ENCODE data around the gene GTPBP1. TPM values are rescaled to one million over a fixed set of nuclear protein-coding genes. Genes with fewer than 3 reads are reported as not detected.

GTPBP1 gene
- total and polyA plus RNA-seq, 2 of the 13 experiments (the other 11 are each of a cell fraction or from before 2014, with no cell fraction given), result 22.3 to 27.0 TPM

DNA sequence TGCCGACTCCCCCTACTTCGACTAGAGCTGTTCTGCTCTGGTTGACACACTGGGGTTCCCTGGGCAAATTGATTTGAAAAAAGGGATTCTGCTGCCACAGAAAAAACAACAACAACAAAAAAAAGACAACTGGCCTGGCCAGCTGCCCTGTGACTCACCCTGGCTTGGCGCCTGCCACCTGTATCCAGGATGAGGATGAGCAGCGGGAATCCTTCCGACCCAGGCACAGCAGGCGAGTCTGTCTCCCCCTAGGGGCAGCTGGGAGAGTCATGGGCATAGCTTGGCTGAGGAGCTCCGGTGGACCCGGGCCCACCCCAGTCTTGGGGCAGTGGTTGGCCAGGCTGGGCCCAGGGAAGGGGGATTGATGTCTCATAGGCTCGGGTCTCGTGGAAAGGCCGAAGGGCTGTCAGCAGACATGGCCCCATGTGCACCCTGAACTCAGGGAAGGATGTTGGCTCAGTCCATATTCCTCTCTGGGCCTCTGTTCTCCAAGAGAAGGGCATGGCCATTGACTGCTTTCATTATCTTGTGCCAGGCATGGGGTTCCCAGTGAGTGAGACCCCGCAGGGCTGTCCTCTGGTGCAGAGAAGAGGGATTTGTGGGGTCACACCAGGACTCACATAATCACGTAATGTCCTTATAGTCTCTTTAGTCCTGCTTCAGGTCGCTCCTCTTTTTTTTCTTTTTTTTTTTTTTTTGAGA lies 60.5 kb downstream of the GTPBP1 start (continued):
- TF ChIP-seq, protein P1, sequence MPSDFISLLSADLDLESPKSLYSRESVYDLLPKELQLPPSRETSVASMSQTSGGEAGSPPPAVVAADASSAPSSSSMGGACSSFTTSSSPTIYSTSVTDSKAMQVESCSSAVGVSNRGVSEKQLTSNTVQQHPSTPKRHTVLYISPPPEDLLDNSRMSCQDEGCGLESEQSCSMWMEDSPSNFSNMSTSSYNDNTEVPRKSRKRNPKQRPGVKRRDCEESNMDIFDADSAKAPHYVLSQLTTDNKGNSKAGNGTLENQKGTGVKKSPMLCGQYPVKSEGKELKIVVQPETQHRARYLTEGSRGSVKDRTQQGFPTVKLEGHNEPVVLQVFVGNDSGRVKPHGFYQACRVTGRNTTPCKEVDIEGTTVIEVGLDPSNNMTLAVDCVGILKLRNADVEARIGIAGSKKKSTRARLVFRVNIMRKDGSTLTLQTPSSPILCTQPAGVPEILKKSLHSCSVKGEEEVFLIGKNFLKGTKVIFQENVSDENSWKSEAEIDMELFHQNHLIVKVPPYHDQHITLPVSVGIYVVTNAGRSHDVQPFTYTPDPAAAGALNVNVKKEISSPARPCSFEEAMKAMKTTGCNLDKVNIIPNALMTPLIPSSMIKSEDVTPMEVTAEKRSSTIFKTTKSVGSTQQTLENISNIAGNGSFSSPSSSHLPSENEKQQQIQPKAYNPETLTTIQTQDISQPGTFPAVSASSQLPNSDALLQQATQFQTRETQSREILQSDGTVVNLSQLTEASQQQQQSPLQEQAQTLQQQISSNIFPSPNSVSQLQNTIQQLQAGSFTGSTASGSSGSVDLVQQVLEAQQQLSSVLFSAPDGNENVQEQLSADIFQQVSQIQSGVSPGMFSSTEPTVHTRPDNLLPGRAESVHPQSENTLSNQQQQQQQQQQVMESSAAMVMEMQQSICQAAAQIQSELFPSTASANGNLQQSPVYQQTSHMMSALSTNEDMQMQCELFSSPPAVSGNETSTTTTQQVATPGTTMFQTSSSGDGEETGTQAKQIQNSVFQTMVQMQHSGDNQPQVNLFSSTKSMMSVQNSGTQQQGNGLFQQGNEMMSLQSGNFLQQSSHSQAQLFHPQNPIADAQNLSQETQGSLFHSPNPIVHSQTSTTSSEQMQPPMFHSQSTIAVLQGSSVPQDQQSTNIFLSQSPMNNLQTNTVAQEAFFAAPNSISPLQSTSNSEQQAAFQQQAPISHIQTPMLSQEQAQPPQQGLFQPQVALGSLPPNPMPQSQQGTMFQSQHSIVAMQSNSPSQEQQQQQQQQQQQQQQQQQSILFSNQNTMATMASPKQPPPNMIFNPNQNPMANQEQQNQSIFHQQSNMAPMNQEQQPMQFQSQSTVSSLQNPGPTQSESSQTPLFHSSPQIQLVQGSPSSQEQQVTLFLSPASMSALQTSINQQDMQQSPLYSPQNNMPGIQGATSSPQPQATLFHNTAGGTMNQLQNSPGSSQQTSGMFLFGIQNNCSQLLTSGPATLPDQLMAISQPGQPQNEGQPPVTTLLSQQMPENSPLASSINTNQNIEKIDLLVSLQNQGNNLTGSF (CRISPR knock-in tag; IDR thresholded peaks at IDR 0.05), result no peak
- TF ChIP-seq STAT5B (CRISPR knock-in tag; IDR thresholded peaks at IDR 0.05) (no peak), SKI (IDR thresholded peaks at IDR 0.05; ENCODE audit: partially characterized antibody) (no peak), ZNF761 (CRISPR knock-in tag; conservative IDR thresholded peaks at IDR 0.05) (no peak), ZKSCAN1 (IDR thresholded peaks at IDR 0.05; ENCODE audit: low read length) (no peak), ZNF17 (CRISPR knock-in tag; IDR thresholded peaks at IDR 0.05) (no peak), DR1 (CRISPR knock-in tag; IDR thresholded peaks at IDR 0.05) (no peak)
- TF ChIP-seq, protein P2, sequence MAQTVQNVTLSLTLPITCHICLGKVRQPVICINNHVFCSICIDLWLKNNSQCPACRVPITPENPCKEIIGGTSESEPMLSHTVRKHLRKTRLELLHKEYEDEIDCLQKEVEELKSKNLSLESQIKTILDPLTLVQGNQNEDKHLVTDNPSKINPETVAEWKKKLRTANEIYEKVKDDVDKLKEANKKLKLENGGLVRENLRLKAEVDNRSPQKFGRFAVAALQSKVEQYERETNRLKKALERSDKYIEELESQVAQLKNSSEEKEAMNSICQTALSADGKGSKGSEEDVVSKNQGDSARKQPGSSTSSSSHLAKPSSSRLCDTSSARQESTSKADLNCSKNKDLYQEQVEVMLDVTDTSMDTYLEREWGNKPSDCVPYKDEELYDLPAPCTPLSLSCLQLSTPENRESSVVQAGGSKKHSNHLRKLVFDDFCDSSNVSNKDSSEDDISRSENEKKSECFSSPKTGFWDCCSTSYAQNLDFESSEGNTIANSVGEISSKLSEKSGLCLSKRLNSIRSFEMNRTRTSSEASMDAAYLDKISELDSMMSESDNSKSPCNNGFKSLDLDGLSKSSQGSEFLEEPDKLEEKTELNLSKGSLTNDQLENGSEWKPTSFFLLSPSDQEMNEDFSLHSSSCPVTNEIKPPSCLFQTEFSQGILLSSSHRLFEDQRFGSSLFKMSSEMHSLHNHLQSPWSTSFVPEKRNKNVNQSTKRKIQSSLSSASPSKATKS (CRISPR knock-in tag; IDR thresholded peaks at IDR 0.05), result no peak
- TF ChIP-seq, protein P3, sequence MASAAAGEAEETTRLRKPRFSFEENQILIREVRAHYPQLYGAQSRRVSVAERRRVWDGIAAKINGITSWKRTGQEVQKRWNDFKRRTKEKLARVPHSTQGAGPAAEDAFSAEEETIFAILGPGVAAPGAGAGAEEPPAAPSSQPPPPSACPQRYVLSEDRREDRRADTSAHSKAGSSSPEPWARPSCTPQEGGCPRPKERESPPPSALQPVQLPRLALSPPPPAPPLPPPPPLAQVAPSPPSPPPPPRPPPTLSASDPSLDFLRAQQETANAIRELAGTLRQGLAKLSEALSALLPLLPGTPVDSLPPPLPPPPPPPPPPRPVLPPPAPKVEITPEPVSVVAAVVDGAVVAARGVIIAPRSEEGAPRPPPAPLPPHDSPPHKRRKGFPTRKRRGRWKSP (CRISPR knock-in tag; IDR thresholded peaks at IDR 0.05), result no peak
- TF ChIP-seq, protein P4, sequence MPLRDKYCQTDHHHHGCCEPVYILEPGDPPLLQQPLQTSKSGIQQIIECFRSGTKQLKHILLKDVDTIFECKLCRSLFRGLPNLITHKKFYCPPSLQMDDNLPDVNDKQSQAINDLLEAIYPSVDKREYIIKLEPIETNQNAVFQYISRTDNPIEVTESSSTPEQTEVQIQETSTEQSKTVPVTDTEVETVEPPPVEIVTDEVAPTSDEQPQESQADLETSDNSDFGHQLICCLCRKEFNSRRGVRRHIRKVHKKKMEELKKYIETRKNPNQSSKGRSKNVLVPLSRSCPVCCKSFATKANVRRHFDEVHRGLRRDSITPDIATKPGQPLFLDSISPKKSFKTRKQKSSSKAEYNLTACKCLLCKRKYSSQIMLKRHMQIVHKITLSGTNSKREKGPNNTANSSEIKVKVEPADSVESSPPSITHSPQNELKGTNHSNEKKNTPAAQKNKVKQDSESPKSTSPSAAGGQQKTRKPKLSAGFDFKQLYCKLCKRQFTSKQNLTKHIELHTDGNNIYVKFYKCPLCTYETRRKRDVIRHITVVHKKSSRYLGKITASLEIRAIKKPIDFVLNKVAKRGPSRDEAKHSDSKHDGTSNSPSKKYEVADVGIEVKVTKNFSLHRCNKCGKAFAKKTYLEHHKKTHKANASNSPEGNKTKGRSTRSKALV (CRISPR knock-in tag; IDR thresholded peaks at IDR 0.05), result no peak
- TF ChIP-seq, protein P5, sequence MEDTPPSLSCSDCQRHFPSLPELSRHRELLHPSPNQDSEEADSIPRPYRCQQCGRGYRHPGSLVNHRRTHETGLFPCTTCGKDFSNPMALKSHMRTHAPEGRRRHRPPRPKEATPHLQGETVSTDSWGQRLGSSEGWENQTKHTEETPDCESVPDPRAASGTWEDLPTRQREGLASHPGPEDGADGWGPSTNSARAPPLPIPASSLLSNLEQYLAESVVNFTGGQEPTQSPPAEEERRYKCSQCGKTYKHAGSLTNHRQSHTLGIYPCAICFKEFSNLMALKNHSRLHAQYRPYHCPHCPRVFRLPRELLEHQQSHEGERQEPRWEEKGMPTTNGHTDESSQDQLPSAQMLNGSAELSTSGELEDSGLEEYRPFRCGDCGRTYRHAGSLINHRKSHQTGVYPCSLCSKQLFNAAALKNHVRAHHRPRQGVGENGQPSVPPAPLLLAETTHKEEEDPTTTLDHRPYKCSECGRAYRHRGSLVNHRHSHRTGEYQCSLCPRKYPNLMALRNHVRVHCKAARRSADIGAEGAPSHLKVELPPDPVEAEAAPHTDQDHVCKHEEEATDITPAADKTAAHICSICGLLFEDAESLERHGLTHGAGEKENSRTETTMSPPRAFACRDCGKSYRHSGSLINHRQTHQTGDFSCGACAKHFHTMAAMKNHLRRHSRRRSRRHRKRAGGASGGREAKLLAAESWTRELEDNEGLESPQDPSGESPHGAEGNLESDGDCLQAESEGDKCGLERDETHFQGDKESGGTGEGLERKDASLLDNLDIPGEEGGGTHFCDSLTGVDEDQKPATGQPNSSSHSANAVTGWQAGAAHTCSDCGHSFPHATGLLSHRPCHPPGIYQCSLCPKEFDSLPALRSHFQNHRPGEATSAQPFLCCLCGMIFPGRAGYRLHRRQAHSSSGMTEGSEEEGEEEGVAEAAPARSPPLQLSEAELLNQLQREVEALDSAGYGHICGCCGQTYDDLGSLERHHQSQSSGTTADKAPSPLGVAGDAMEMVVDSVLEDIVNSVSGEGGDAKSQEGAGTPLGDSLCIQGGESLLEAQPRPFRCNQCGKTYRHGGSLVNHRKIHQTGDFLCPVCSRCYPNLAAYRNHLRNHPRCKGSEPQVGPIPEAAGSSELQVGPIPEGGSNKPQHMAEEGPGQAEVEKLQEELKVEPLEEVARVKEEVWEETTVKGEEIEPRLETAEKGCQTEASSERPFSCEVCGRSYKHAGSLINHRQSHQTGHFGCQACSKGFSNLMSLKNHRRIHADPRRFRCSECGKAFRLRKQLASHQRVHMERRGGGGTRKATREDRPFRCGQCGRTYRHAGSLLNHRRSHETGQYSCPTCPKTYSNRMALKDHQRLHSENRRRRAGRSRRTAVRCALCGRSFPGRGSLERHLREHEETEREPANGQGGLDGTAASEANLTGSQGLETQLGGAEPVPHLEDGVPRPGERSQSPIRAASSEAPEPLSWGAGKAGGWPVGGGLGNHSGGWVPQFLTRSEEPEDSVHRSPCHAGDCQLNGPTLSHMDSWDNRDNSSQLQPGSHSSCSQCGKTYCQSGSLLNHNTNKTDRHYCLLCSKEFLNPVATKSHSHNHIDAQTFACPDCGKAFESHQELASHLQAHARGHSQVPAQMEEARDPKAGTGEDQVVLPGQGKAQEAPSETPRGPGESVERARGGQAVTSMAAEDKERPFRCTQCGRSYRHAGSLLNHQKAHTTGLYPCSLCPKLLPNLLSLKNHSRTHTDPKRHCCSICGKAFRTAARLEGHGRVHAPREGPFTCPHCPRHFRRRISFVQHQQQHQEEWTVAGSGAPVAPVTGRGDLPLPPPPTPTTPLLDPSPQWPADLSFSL (CRISPR knock-in tag; IDR thresholded peaks at IDR 0.05), result no peak
